ENCODE results near the gene SH3BP4. TPM values are rescaled to one million over a fixed set of nuclear protein-coding genes. Genes with fewer than 3 reads are reported as not detected.

SH3BP4 gene
- total RNA-seq, 1 donor from 2014 or later = 67.6 TPM

- no peak overlapping the region for H3K4me3 ChIP-seq (ENCODE audit: low read depth, low read length)
- no peak for TF ChIP-seq CTCF (conservative IDR thresholded peaks at IDR 0.05; ENCODE audit: low read depth, low read length)
- no peak for DNase-seq (ENCODE audit: low read depth)
These were observed 49.7 kb downstream of the SH3BP4 start for GRCh38 chr2:235001237-235002133.

- DNase-seq (ENCODE audit: low read depth) = no peak
- no peak overlapping the region for H3K4me3 ChIP-seq (ENCODE audit: low read depth, low read length)
- no peak for TF ChIP-seq CTCF (conservative IDR thresholded peaks at IDR 0.05; ENCODE audit: low read depth, low read length)
These were observed 50.6 kb downstream of the SH3BP4 start for GRCh38 chr2:235002198-235003095.

- H3K4me3 ChIP-seq (ENCODE audit: low read depth, low read length) = no peak overlapping the region
- DNase-seq (ENCODE audit: low read depth) = no peak
- no peak for TF ChIP-seq CTCF (conservative IDR thresholded peaks at IDR 0.05; ENCODE audit: low read depth, low read length)
These were observed 51.4 kb downstream of the SH3BP4 start for GRCh38 chr2:235003096-235003775.

- no peak for TF ChIP-seq CTCF (conservative IDR thresholded peaks at IDR 0.05; ENCODE audit: low read depth, low read length)
- no peak for DNase-seq (ENCODE audit: low read depth)
- no peak overlapping the region for H3K4me3 ChIP-seq (ENCODE audit: low read depth, low read length)
These were observed 52.6 kb downstream of the SH3BP4 start for GRCh38 chr2:235004329-235004903.

GRCh38 chr2:235005023-235005422, 53.2 kb downstream of the SH3BP4 start:
- no peak overlapping the region for H3K4me3 ChIP-seq (ENCODE audit: low read depth, low read length)
- DNase-seq (ENCODE audit: low read depth) = no peak
- TF ChIP-seq CTCF (conservative IDR thresholded peaks at IDR 0.05; ENCODE audit: low read depth, low read length) = no peak

GRCh38 chr2:235005603-235006259, 53.9 kb downstream of the SH3BP4 start:
- no peak overlapping the region for H3K4me3 ChIP-seq (ENCODE audit: low read depth, low read length)
- no peak for DNase-seq (ENCODE audit: low read depth)
- TF ChIP-seq CTCF (conservative IDR thresholded peaks at IDR 0.05; ENCODE audit: low read depth, low read length) = peak; percentile 11

Data from epithelial cell of proximal tubule (primary cell).